ENCODE data around the gene PRAMEF18. TPM values are rescaled to one million over a fixed set of nuclear protein-coding genes. Genes with fewer than 3 reads are reported as not detected.
"Not testable (repeated sequence)": the region's sequence is repeated elsewhere in the genome, so short reads cannot be mapped to it uniquely, and the experiment has no call there.

Gene PRAMEF18
- total RNA-seq, 1 experiment from 2014 or later = not detected

DNA sequence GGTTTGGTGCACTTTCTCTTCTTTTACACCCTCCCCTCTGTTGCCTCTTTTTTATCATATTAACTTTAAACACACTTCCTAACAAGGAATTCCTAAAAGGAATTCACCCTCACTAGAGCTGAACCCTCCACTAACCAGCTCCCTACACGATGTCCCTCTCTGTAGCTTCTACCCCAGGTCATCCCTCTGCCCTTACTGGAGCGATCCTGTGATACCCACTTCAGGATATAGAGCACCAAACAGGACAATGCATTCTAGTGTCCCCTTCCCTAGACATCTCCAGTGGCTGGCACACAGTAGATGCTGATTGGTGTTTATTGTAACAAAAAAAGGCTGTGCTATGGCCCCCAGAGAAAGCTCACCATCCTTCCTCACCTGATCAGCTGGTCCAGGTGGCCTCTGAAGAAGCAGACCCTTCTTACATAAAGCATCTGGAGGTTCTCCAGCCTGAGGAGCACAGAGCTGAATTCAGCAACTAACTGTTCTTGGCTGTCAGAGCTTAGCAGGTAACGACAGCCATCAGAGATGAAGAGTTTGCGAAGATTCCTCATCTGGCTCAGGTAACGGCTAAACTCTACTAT is 1.4 kb downstream of the PRAMEF18 start:
- no CpG with 5 or more reads among the region's 5 CpGs for WGBS (ENCODE audit: extremely low coverage, insufficient read length, low lambda C conversion rate)
- peaks cover 6 to 29% (median 13%) of the 10 kb centered on the region in 3 experiments for H3K36me3 Mint-ChIP-seq (ENCODE audit: insufficient read depth in 1 of 3, low read depth in 3 of 3)
- no peak overlapping the region for H2BK20ac ChIP-seq (ENCODE audit: low read depth, low read length, poor library complexity, severe bottlenecking)
- no peak overlapping the region for H2AK5ac ChIP-seq (ENCODE audit: insufficient read length, low read length)
- H4K8ac ChIP-seq (replicated peaks; ENCODE audit: insufficient read length, low read depth, low read length) = no peak overlapping the region
- H3K18ac ChIP-seq (ENCODE audit: insufficient read length, low read depth, low read length) = no peak overlapping the region
- H3K23ac ChIP-seq (ENCODE audit: insufficient read length, low read depth, low read length) = no peak overlapping the region
- no peaks in the 10 kb centered on the region for H4K20me1 ChIP-seq (ENCODE audit: control insufficient read depth, insufficient read depth, insufficient read length)
- no peak overlapping the region for H3K27ac ChIP-seq (ENCODE audit: insufficient read length, low read depth, low read length)
- H3K14ac ChIP-seq (ENCODE audit: insufficient read depth, low read length) = no peak overlapping the region
- H3K79me2 ChIP-seq (ENCODE audit: insufficient read depth, low read length) = no peaks in the 10 kb centered on the region
- H3K27ac Mint-ChIP-seq = no peak overlapping the region
- no peak overlapping the region for H3K9ac ChIP-seq (ENCODE audit: extremely low read depth, insufficient read length, low read length)
- TF ChIP-seq, protein P1, sequence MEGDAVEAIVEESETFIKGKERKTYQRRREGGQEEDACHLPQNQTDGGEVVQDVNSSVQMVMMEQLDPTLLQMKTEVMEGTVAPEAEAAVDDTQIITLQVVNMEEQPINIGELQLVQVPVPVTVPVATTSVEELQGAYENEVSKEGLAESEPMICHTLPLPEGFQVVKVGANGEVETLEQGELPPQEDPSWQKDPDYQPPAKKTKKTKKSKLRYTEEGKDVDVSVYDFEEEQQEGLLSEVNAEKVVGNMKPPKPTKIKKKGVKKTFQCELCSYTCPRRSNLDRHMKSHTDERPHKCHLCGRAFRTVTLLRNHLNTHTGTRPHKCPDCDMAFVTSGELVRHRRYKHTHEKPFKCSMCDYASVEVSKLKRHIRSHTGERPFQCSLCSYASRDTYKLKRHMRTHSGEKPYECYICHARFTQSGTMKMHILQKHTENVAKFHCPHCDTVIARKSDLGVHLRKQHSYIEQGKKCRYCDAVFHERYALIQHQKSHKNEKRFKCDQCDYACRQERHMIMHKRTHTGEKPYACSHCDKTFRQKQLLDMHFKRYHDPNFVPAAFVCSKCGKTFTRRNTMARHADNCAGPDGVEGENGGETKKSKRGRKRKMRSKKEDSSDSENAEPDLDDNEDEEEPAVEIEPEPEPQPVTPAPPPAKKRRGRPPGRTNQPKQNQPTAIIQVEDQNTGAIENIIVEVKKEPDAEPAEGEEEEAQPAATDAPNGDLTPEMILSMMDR (conservative IDR thresholded peaks at IDR 0.05) = no peak
- H4K5ac ChIP-seq (ENCODE audit: insufficient read length, low read depth, low read length) = no peak overlapping the region
- no peaks in the 10 kb centered on the region for H3K4me1 ChIP-seq (ENCODE audit: insufficient read depth, low read length)
- no peak overlapping the region for H2BK120ac ChIP-seq (ENCODE audit: low read depth, low read length, poor library complexity, severe bottlenecking)
- H3K4me1 Mint-ChIP-seq = no peaks in the 10 kb centered on the region
- DNase-seq = no peak
- H3K4ac ChIP-seq (ENCODE audit: low read depth, low read length) = no peak overlapping the region
- no peak overlapping the region for H2AFZ ChIP-seq (ENCODE audit: low read length)
- H3K56ac ChIP-seq (ENCODE audit: insufficient read length, low read depth, low read length) = no peak overlapping the region
- H3K4me3 Mint-ChIP-seq = no peak overlapping the region
- no peak overlapping the region for H4K91ac ChIP-seq (ENCODE audit: insufficient read length, low read depth, low read length)
- H2BK12ac ChIP-seq (ENCODE audit: insufficient read length, low read depth, low read length) = no peak overlapping the region
- peaks cover 48% of the 10 kb centered on the region for H3K9me3 ChIP-seq (ENCODE audit: control insufficient read depth, low read depth, low read length)
- H3K79me1 ChIP-seq (ENCODE audit: insufficient read depth, low read depth, low read length, poor library complexity, severe bottlenecking) = no peaks in the 10 kb centered on the region
- H3K27me3 ChIP-seq (ENCODE audit: insufficient read depth, low read length) = no peaks in the 10 kb centered on the region
- no peak overlapping the region for H2BK15ac ChIP-seq (ENCODE audit: low read depth, low read length)
- H3T11ph ChIP-seq (ENCODE audit: low read length) = no peak overlapping the region
- peaks cover 2% of the 10 kb centered on the region for H3K27me3 Mint-ChIP-seq (ENCODE audit: low read depth)
- no peak overlapping the region for H3K4me2 ChIP-seq (ENCODE audit: insufficient read depth, insufficient read length, low read length)
- peaks cover 44 to 46% of the 10 kb centered on the region in 2 experiments for H3K9me3 Mint-ChIP-seq
- H3K23me2 ChIP-seq (ENCODE audit: insufficient read length, low read depth, low read length, poor library complexity, severe bottlenecking) = no peaks in the 10 kb centered on the region
- H2BK5ac ChIP-seq (ENCODE audit: insufficient read length, low read length) = no peak overlapping the region

DNA sequence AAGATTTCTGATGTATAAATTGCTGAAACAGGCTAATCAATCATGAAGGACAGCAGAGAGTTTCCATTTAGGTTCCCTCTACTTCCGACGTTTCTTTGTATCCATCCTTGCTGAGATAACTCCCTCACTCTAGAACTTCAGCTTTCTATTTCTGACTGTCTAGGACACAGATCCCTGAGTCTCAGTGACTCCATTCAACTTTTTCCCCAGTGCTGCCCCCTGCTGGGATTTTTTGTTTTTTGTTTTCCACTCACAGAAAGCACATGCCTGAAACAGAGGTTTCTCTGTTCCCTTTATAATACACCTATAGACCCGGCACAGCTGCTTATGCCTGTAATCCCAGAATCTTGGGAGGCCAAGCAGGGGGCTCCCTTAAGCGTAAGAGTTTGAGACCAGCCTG is 3.2 kb downstream of the PRAMEF18 start:
- not testable (repeated sequence) for H3K56ac ChIP-seq (ENCODE audit: insufficient read length, low read depth, low read length); H3K4me1 ChIP-seq (ENCODE audit: insufficient read depth, low read length); H3K4ac ChIP-seq (ENCODE audit: low read depth, low read length); H3K23me2 ChIP-seq (ENCODE audit: insufficient read length, low read depth, low read length, poor library complexity, severe bottlenecking); H4K91ac ChIP-seq (ENCODE audit: insufficient read length, low read depth, low read length); H4K5ac ChIP-seq (ENCODE audit: insufficient read length, low read depth, low read length); H3K27ac ChIP-seq (ENCODE audit: insufficient read length, low read depth, low read length); H3K14ac ChIP-seq (ENCODE audit: insufficient read depth, low read length); H3K23ac ChIP-seq (ENCODE audit: insufficient read length, low read depth, low read length); H2AK5ac ChIP-seq (ENCODE audit: insufficient read length, low read length); H3K27ac Mint-ChIP-seq; H4K20me1 ChIP-seq (ENCODE audit: control insufficient read depth, insufficient read depth, insufficient read length); H3T11ph ChIP-seq (ENCODE audit: low read length); H3K4me3 Mint-ChIP-seq; H2BK15ac ChIP-seq (ENCODE audit: low read depth, low read length); H3K4me1 Mint-ChIP-seq; H3K79me2 ChIP-seq (ENCODE audit: insufficient read depth, low read length); DNase-seq; H3K18ac ChIP-seq (ENCODE audit: insufficient read length, low read depth, low read length); H4K8ac ChIP-seq (replicated peaks; ENCODE audit: insufficient read length, low read depth, low read length); H3K27me3 Mint-ChIP-seq (ENCODE audit: low read depth); H2BK12ac ChIP-seq (ENCODE audit: insufficient read length, low read depth, low read length); H3K79me1 ChIP-seq (ENCODE audit: insufficient read depth, low read depth, low read length, poor library complexity, severe bottlenecking); H2BK5ac ChIP-seq (ENCODE audit: insufficient read length, low read length); H3K9ac ChIP-seq (ENCODE audit: extremely low read depth, insufficient read length, low read length); H2BK20ac ChIP-seq (ENCODE audit: low read depth, low read length, poor library complexity, severe bottlenecking); H3K4me2 ChIP-seq (ENCODE audit: insufficient read depth, insufficient read length, low read length); H2BK120ac ChIP-seq (ENCODE audit: low read depth, low read length, poor library complexity, severe bottlenecking); H2AFZ ChIP-seq (ENCODE audit: low read length); H3K27me3 ChIP-seq (ENCODE audit: insufficient read depth, low read length)
- H3K9me3 Mint-ChIP-seq = peaks cover 27 to 28% of the 10 kb centered on the region in 2 experiments
- peaks cover 6 to 17% (median 9%) of the 10 kb centered on the region in 3 experiments for H3K36me3 Mint-ChIP-seq (ENCODE audit: insufficient read depth in 1 of 3, low read depth in 3 of 3)
- H3K9me3 ChIP-seq (ENCODE audit: control insufficient read depth, low read depth, low read length) = peaks cover 30% of the 10 kb centered on the region
- WGBS (ENCODE audit: extremely low coverage, insufficient read length, low lambda C conversion rate) = no CpG with 5 or more reads among the region's 4 CpGs

Measured in H9 (cell line).